Stimulated activated CD8-positive, alpha-beta memory T cell treated with anti-CD3 and anti-CD28 coated beads, Interleukin-7, amount 100 ng/mL, for 24 hours (primary cell): ENCODE results near the gene STING1.
"Not testable (repeated sequence)": the region's sequence is repeated elsewhere in the genome, so short reads cannot be mapped to it uniquely, and the experiment has no call there.

Experiments
- DNase-seq: peaks from one replicate; pipeline ENCODE4 v3.0.0-alpha.2; 2020; ENCODE audit warnings: low read depth

Gene STING1

DNA sequence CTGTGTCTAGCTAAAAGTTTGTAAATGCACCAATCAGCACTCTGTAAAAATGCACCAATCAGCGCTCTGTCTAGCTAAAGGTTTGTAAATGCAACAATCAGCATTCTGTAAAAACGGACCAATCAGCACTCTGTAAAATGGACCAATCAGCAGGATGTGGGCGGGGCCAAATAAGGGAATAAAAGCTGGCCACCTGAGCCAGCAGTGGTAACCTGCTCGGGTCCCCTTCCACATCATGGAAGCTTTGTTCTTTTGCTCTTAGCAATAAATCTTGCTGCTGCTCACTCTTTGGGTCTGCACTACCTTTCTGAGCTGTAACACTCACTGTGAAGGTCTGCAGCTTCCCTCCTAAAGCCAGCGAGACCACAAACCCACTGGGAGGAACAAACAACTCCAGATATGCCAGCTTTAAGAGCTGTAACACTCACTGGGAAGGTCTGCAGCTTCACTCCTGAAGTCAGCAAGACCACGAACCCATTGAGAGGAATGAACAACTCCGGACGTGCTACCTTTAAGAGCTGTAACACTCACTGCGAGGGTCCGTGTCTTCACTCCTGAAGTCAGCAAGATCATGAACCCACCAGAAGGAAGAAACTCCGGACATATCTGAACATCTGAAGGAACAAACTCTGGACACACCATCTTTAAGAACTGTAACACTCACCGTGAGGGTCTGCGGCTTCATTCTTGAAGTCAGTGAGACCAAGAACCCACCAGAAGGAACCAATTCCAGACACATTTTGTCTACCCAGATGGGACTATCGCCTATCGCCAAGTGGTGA lies 20.7 kb upstream of the STING1 start:
- DNase-seq: not testable (repeated sequence)

DNA sequence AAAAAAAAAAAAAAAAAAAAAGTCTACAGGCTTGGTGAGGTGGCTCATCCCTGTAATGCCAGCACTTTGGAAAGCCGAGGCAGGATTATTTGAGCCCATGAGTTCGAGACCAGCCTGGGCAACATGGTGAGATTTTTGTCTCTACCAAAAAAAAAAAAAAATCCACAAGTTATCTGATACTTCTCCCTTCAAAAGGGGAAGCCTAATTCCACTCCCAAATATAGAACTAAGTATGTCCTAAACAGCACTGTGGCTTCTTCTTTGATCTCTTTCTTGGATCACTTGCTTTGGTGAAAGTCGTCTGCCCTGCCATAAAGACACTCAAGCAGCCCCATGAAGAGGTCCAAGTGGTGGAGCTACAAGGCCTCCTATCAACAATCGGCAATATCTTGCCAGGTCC lies 18.8 kb upstream of the STING1 start:
- no peak for DNase-seq

DNA sequence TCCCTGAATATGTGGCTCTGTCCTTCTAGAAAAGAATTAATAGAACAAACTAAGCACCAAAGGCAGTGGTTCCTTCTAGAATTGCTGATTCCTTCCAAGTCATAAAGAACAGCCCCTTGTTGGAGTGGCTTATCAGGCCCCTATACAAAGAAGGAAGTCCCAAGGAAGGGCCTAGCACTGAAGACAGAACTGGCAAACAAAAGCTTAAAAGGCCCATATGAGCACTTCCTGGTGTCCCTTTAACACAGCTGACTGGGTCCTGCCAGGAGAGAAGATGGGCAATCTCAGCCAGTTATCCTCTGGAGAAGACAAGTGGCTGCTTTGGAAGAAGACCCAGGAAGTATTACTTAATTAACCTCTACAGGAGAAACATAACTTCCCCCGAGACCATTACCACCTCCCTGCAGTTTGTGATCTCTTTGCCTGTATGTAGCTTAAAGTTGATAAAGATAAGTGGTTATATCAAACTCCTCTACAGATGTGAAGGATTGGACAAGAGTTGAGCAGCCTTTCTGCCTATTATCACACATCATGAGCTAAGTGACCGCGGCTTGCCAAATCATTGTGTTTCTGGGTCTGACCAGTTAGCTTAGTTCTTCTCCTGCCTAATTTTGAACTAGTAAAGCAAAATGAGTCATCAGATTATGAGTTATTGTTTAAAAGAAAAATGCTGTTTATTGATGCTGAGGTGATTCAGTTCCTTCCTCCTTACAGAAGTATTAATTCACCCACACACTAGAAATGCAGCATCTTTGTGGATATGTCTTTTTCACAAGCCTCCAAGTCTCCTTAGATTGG lies 13.3 kb upstream of the STING1 start:
- no peak for DNase-seq

DNA sequence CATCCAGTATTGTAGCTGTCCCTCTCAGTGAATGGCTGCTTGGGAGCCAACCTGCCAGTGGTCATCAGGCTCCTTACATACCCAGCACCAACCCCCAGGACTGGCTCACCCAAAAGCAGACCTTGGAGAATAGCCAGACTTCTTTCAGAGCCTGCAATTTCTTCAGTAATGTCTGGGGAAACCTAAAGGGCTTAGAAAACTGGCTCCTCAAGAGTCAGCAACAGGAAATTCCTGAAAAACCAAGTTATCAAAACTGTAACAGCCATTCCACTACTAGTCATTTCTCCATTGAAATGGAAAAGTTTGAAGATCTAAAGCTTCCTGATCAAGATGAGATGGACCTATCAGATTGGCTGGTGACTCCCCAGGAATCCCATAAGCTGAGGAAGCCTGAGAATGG lies 12.3 kb upstream of the STING1 start:
- DNase-seq: no peak

DNA sequence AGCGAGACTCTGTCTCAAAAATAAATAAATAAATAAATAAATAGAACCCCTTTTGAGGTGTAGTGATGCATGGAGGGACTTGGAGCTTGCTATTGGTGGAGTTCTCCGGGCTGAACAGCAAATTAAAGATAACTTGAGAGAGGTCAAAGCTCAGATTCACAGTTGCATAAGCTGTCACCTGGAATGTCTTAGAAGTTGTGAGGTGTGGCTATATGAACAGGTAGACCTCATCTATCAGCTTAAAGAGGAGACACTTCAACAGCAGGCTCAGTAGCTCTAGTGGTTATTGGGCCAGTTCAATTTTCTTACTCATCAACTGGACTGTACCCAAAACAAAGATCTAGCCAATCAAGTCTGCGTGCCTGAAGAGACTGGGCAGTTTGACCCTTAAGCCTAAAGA lies 11.7 kb upstream of the STING1 start:
- DNase-seq: no peak

DNA sequence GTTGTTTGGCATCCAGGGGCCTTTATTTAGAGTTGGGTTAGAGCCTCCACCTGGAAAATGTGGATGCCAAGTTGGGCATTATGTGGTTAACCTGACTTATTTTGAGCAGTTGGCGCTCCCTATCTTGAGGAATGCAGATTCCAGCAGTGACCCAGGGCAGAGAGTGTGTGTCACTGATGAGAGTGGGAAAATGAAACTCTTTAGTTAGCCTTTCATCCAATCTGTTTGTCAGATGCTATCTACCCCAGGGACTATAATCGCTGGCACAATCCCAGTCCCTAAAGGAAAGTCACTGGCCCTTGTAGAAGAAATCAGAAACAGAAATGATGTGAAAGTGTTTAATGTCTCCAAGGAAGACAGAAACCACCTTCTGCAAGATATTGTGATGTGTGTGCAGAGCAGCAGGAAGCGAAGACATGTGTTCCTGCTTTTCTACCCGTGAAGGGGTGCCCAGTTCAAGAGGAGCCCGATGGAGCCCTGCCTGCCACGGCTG lies 10.2 kb upstream of the STING1 start:
- DNase-seq: no peak

DNA sequence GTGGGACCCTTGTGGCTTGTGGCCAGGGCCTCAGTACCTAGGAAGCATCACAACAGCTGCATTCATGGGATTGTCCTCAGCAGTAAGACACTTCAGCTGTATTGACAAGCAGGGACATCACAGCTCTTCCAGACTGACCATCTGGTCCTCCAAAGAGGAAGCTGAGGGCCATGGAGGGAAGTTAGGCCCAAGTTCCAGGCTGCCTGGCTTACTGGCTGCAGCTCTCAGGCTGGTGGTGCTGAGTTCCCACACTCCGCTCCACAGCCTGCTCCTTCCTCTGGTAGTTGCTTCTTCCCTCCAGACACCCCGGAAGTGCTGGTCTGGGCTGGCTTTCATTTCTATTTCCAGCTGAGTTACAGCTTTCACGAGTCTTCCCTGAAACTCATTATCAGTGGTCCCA lies 5.7 kb upstream of the STING1 start:
- no peak for DNase-seq

DNA sequence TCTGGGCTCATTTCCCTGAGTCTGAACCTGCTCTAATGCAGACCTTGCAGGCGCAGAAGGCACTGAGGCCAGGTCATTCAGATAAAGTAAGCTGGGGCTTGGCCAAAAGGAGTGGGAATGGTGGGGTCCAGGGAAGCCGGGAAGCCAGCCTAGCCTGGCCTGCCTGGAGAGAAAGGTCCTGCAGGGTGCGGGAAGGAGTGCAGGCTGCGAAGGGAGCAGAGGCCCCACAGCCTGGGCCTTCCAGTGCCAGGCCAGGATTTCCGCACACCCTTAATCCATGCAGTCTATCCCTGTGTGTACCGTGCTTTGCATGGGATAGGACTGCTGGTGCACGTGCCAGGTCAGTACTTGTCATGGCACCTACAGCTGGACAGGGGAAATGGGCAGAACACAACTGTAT lies 3.6 kb upstream of the STING1 start:
- no peak for DNase-seq

DNA sequence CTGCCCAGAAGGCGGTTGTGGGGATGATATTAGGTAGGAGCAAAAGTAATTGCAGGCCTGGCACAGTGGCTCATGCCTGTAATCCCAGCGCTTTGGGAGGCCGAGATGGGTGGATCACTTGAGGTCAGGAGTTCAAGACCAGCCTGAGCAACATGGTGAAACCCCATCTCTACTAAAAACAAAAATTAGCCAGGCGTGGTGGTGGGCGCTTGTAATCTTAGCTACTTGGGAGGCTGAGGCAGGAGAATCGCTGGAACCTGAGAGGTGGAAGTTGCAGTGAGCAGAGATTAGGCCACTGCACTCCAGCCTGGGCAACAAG lies 291 bp upstream of the STING1 start:
- DNase-seq: not testable (repeated sequence)

DNA sequence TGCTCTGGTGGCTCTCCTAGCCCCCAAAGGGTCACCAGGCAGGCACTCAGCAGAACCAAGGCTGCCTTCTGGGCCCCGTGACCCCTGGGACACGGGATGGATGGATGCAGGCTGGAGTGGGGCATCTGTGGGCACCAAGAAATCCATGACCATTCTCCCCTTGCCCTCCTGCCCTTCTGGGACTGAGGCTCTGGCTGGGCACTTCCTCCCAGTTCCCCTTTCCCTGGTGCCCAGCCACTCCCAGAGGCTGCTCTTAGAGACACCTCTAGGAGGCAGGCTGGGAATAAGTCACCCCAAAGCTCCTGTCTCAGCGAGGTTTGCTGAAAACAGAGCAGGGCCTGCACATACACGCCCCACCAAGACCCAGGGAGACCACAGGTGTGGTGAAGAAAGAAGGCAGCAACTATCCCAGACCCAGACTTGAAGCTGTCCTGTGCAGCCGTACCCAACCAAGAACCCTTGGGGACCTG lies 943 bp downstream of the STING1 start:
- DNase-seq: no peak

DNA sequence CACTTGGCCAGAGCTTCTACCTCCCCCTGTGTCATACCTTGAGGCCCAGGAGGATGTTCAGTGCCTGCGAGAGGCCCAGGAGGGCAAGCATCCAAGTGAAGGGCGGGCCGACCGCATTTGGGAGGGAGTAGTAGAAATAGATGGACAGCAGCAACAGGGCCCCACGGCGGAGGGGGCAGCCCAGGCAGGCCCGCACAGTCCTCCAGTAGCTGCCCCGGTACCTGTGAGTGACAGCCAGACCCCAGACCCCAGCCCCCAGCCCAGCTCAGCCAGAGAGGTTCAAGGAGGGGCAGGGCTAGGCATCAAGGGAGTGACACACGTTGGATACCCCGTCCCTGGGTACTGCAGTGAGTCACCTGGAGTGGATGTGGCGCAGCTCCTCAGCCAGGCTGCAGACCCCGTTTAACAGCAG lies 1.4 kb downstream of the STING1 start:
- DNase-seq: no peak

DNA sequence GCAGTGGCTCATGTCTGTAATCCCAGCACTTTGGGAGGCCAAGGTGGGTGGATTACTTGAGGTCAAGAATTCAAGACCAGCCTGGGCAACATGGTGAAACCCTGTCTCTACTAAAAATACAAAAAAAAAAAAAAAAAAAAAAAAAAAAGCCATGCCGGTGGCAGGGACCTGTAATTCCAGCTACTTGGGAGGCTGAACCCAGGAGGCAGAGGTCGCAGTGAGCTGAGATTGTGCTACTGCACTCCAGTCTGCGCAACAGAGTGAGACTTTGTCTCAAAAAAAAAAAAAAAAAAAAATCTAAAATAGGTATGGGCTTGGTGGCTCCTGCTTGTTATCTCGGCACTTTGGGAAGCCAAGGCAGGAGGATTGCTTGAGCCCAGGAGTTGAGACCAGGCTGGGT lies 2.8 kb downstream of the STING1 start:
- not testable (repeated sequence) for DNase-seq

DNA sequence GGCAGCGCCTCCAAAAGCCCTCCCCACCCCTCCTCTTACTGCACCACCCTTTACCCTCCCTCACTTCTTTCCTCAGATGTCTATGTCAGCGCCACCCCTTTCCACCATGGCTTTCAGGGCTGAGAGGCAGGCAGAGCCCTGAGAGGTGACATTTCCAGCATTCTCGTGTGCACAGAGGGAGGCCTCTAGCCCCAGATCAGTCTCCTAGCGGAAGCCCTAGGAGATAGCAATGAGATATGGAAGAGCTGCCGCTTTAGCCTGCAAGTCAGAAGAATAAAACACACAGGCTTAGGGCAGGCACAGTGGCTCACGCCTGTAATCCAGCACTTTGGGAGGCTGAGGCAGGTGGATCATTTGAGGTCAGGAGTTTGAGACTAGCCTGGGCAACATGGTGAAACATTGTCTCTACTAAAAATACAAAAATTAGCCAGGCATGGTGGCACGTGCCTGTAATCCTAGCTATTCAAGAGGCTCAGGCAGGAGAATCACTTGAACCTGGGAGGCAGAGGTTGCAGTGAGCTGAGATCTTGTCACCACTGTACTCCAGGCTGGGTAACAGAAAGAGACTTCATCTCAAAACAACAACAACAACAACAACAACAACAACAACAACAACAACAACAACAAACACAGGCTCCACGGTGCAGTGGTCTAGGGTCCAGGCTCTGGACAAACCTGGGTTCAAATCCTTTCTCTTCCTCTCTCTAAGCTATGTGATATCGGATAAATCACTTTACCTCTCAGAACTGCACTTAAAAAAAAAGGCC lies 3.7 kb downstream of the STING1 start:
- DNase-seq: not testable (repeated sequence)

DNA sequence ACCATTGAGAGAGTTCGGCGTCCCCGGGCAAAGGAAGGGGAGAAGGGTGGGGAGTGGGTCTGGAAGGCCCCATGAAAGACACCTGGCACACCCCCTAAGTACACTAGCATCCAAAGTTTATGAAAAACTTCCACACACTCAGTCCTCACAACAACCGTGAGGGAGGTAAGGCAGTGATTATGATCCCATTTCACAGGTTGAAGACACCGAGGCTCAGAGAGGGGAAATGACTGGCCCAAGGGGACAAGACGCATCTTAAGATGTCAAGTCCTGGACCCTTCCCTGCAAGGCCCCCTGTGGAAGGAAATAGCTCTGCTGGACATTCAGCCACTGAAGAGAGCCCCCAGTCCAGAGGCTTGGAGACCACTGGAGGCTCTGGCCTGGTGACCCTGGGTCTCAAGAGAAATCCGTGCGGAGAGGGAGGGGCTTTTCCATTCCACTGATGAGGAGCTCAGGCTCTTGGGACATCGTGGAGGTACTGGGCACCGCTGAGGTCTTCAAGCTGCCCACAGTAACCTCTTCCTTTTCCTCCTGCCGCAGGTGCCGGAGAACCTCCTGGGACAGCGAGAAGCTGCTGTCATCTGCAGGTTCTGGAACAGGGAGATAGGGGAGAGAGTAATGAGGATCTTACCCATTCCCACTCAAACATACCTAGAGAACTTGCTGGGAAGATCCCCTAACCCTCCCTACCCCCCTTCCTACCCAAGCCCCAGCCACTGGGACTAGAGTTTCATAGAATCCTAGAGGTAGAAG lies 6.5 kb downstream of the STING1 start:
- DNase-seq: no peak

DNA sequence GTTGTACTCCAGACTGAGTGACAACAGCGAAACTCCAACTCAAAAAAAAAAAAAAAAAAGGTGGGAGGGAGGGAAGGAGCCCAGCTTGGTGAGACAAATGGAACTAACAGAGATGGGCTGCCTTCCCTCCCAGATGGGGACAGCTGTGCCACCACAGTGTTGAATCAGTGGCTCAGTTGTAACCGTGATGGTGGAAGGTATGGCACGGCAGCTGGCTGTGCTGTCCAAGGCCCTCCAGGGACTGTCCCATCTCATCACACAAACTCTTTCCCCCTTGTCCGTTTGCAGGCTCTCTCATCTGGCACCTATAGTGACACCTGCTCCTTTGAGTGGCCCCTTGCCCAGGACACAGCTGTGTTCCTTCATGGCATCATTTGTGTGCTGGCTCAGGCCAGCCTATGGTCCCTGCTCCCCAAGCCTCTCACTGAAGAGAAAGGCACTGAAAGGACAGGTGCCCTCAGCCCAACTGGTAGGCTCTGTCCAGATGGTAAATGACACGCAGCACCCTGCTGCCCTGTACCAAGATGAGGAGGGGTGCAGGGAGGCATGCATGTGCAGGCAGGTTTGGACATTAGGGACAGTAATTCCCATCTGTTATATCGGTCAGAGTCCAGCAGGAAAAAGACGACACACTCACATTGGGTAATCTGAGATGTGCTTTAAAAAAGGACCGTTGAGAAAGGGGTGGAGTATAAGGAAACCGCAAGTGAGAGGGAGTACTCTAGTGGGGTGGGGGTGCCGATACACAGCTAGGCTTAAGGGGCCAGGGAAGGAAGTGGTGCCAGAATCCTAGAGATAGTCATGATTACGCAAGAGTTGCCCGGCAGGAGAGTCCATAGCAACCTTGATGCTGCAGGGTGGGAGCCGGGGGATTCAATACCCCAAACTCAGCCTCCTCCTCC lies 7.4 kb downstream of the STING1 start:
- DNase-seq: no peak

DNA sequence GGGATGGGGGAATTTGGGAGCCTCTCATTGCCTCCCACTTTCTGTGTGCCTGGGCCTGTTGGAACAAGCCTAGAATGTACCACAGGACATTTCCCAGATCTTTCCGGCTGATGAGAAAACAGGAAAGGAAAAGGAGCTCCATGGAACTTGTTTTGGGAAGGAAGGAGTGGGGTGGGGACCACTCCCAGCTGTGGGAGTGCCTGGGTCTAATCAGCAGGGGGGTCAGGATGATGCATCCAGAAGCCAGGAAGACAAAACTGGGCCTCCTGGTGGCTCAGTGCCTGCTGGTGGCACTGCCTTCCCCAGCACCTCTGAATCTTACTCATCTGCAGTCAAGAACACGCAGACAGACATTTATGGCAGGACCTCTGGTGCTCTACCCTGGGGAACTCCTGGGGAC lies 9.0 kb downstream of the STING1 start:
- DNase-seq: no peak

DNA sequence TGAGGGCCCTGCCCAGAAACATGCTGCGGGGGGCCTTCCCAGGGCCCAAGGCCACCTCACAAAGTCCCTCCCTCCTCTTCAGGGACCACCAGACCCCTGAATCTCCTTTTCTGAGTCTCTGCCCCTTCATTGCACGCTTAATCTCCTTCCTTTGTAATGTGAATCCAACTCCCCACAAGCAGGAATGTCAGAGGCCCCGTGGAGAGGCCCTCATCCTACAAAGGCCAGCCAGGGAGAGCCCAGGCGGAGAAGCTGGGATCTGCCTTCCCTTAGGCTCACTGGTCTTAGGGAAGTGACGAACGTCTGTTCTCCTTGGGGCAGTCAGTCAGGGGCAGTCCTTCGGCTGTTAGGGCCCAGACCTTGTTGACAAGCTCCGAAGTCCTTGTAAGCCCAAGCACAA lies 9.5 kb downstream of the STING1 start:
- no peak for DNase-seq

DNA sequence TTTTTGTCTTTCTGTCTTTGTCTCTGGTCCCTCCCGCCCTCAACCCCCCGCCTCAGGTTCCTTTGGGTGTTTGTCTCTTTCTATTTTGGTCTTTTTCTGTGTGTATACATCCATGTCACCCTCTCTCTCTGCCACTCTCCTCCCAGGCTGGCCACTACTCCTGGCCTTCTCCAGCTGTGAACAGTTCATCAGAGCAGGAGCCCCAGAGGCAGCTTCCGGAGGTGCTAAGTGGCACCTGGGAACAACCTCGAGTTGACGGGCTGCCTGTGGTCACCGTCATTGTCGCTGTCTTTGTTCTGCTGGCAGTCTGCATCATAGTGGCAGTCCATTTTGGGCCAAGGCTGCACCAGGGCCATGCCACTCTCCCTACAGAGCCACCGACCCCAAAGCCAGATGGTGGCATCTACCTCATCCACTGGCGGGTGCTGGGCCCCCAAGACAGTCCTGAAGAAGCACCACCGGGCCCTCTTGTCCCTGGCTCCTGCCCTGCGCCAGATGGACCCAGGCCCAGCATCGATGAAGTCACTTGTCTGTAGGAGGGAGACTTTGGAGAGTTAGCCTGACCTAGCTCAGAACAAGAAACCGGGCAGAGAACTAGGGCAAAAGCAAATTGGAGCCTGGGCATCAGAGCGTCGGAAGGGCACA lies 10.1 kb downstream of the STING1 start:
- DNase-seq: no peak

DNA sequence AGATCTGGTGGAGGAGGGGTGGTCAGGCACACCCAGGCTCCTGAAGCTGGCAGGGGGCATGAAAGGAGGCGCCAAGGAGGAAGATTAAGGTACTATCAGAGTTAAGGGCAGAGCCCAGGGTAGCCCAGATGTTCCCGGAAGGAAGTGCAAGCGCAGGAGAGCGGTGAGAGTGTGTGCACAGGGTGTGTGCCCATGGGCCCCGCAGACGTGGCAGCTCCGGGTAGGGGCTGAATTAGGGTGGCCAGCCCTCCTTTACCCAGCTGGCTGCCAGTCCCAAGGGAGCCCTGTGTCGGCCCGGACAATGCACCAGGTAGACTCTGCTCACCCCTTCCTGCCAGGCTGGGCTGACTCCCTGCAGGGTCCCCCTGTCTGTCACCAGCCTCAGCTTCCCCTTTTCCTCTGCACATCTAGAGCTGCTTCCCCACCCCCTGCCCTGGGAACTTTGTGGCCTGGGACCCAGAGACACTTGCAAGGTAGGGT lies 11.7 kb downstream of the STING1 start, which contains the start of gene SMIM33:
Gene SMIM33, plus strand, starts transcription at position 184 of the 480 bp plus-strand sequence. Its CDS starts 118 bp downstream, at position 302.
- DNase-seq: no peak

DNA sequence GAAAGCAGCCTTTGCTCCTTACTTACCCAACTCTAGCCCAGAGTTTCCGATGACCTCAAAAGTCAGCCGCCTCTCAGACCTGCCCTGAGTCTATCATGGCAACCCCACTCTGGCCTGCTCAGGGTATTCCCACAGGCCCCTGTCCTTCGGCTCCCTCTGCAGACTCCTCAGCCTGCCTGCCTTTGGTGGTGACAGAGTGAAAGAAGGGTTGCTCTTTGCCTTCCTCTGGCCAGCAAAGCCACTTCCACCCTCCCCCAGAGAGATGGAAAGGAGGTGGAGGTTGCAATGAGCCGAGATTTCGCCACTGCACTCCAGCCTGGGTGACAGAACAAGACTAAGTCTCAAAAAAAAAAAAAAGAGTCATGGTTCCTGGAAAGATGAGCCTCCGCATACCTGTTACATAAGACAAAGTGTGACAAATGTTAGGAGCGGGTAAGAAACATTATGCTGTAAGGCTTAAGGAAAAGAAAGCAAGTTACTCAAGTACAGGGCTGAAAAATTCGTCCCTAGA lies 14.1 kb downstream of the STING1 start:
- DNase-seq: no peak
